ENCODE measurements around the gene ALOX12.

GRCh38 chr17:7042501-7043181, 46.8 kb downstream of the ALOX12 start:
- TF ChIP-seq CTCF (IDR thresholded peaks at IDR 0.05): no peak
- no peak for TF ChIP-seq POLR2AphosphoS5 (IDR thresholded peaks at IDR 0.05)

Measured in stomach (tissue), 4 donors.